Measurements from ENCODE around the gene TECPR2.
"Not testable (repeated sequence)": the region's sequence is repeated elsewhere in the genome, so short reads cannot be mapped to it uniquely, and the experiment has no call there.

TECPR2 gene

GRCh38 chr14:102330806-102331205 lies 31.9 kb upstream of the TECPR2 start:
- DNase-seq (ENCODE audit: low read depth in 2 of 2, low spot score in 1 of 2): no peak

GRCh38 chr14:102333390-102333789 lies 29.4 kb upstream of the TECPR2 start:
- no peak for DNase-seq (ENCODE audit: low read depth in 2 of 2, low spot score in 1 of 2)

- no peak for DNase-seq (ENCODE audit: low read depth in 2 of 2, low spot score in 1 of 2)
These were observed 28.7 kb upstream of the TECPR2 start for GRCh38 chr14:102333795-102334705.

GRCh38 chr14:102335163-102335562 lies 27.6 kb upstream of the TECPR2 start:
- DNase-seq (ENCODE audit: low read depth in 2 of 2, low spot score in 1 of 2): no peak

- no peak for DNase-seq (ENCODE audit: low read depth in 2 of 2, low spot score in 1 of 2)
These were observed 24.0 kb upstream of the TECPR2 start for GRCh38 chr14:102338724-102339123.

GRCh38 chr14:102341566-102341965 lies 21.2 kb upstream of the TECPR2 start:
- DNase-seq (ENCODE audit: low read depth in 2 of 2, low spot score in 1 of 2): no peak

- no peak for DNase-seq (ENCODE audit: low read depth in 2 of 2, low spot score in 1 of 2)
These were observed 20.5 kb upstream of the TECPR2 start for GRCh38 chr14:102342238-102342637.

- DNase-seq (ENCODE audit: low read depth in 2 of 2, low spot score in 1 of 2): no peak
These were observed 18.7 kb upstream of the TECPR2 start for GRCh38 chr14:102344084-102344483.

DNA sequence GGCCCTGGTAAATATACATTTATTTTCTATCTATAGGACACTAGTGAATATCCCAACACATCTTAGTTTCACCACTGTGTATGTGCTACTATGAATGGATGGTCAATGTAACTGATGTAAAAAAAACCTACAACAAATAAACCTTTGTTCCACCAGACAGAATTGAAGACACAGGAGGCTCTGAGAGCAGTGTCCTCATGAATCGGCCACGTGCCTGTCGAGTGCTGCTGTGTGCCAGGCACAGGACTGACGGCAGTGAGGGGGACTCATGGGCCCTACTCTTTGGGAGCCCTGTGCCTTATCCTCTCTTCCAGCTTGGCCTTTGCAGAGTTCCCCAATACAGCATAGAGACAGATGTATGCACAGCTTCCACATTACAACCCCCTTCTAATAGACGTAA lies 18.3 kb upstream of the TECPR2 start:
- DNase-seq (ENCODE audit: low read depth in 2 of 2, low spot score in 1 of 2): no peak

DNA sequence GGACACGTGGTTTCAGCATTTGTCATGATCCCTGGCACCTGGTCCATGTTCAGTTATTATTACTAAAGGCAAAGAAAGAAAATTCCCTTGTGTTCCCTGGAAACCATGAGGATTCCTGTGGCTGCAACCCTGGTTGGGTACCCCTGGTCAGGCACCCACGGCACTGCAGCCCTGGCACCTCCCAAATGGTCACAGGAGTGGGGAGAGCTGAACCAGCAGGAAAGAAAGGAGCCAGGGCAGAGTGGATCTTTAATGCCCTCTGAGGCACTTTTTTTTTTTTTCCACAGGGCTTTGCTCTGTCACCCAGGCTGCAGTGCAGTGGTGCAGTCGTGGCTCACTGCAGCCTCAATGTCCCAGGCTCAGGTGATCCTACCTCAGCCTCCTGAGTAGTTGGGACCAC lies 17.5 kb upstream of the TECPR2 start:
- DNase-seq (ENCODE audit: low read depth in 2 of 2, low spot score in 1 of 2): no peak

GRCh38 chr14:102346645-102347044 lies 16.1 kb upstream of the TECPR2 start:
- no peak for DNase-seq (ENCODE audit: low read depth in 2 of 2, low spot score in 1 of 2)

DNA sequence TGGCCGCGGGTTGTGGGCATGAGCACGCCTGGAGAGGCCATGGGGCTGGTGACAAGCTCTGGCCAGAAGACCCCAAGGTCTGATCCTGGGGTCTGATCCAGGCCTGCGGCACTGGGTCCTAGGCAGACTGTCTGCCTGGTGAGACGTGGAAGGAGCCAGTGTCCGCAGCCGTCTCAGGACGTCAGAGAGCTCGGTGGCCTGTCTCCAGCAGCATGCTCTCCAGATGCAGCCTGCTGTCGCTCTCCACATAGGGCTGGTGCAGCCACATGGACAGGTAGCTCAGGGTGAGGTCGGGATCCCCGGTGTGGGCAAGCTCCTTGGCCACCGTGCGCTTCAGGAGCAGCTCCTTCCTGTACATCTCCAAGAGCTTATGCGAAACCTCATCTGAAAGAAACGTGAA lies 14.4 kb upstream of the TECPR2 start:
- no peak for DNase-seq (ENCODE audit: low read depth in 2 of 2, low spot score in 1 of 2)

DNA sequence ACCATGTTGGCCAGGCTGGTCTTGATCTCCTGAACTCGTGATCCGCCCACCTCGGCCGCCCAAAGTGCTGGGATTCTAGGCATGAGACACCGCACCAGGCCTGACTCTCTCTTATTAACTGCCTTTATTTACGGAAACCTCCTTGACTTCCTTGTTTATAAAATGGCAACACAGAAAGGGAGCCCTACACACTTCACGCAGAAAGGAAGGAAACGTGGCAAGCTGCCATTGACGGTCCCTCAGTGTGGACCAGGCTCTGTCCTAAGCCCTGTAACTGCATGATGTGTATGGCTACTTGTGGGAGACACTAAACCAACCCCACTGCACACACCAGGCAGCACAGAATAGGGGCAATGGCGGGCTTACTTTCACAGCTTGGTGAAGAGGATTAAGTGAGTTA lies 11.7 kb upstream of the TECPR2 start:
- no peak for DNase-seq (ENCODE audit: low read depth in 2 of 2, low spot score in 1 of 2)

GRCh38 chr14:102351593-102351992 lies 11.1 kb upstream of the TECPR2 start:
- DNase-seq (ENCODE audit: low read depth in 2 of 2, low spot score in 1 of 2): not testable (repeated sequence)

GRCh38 chr14:102352213-102352612 lies 10.5 kb upstream of the TECPR2 start:
- DNase-seq (ENCODE audit: low read depth in 2 of 2, low spot score in 1 of 2): no peak

- DNase-seq (ENCODE audit: low read depth in 2 of 2, low spot score in 1 of 2): no peak
These were observed 9.6 kb upstream of the TECPR2 start for GRCh38 chr14:102353126-102353619.

- no peak for DNase-seq (ENCODE audit: low read depth in 2 of 2, low spot score in 1 of 2)
These were observed 6.5 kb upstream of the TECPR2 start for GRCh38 chr14:102356280-102356679.

DNA sequence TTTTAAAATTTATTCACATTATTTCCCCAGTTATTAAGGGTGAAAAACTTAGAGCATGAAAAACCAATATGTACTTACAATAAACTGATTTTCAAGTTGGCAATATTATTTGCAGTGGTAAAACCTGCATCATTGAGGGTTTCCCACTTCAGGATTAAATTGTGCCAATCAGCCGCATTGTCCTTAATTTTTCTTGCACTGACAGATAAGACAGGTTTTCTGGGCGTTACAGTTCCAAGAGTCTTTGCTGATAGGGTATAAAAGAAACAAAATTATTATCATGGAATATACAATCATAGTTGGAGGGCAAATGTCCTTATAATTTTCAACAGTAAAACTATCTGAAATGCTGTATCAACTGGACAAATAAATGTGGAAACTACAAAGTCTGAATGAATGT lies 3.4 kb upstream of the TECPR2 start:
- no peak for DNase-seq (ENCODE audit: low read depth in 2 of 2, low spot score in 1 of 2)

GRCh38 chr14:102360388-102360787 lies 2.4 kb upstream of the TECPR2 start:
- DNase-seq (ENCODE audit: low read depth in 2 of 2, low spot score in 1 of 2): no peak

GRCh38 chr14:102362084-102362483 lies 657 bp upstream of the TECPR2 start:
- no peak for DNase-seq (ENCODE audit: low read depth in 2 of 2, low spot score in 1 of 2)

DNA sequence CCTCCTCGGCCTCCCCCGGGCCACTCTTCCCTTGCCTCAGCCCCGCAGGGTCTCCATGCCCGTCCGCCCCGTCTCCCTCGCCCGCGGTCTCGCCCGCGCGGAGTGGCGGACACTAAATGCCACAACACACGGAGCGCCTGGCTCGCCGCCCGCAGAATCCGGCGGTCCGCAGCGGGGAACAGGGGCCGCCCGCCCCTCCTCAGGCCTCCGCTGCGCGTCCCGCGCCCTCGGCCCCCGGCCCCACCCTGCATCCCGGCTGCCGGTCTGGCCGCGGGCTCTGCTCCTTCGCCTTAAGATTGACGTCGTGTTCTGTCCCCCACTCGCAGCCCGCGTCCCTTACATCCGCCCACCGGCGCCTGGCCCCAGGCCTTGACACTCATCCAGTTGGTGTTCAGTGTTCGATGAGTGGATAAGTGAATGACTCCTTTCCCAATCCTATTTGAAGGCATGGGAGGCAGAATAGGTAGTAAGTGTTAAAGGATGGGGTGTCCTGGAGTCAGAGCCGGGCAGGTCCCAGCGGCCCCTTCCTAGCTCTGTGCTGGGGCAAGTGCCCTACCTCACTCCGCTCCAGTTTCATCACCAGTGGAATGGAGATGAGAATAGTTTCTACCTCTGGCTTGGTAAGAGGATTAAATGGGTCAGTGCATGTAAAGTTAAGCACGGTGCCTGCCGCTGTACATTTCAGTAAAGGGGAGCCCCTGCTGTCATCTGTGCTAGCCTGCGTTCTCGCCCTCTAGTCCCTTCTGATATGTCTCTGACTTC lies 622 bp downstream of the TECPR2 start:
- DNase-seq (ENCODE audit: low read depth in 2 of 2, low spot score in 1 of 2): no peak

DNA sequence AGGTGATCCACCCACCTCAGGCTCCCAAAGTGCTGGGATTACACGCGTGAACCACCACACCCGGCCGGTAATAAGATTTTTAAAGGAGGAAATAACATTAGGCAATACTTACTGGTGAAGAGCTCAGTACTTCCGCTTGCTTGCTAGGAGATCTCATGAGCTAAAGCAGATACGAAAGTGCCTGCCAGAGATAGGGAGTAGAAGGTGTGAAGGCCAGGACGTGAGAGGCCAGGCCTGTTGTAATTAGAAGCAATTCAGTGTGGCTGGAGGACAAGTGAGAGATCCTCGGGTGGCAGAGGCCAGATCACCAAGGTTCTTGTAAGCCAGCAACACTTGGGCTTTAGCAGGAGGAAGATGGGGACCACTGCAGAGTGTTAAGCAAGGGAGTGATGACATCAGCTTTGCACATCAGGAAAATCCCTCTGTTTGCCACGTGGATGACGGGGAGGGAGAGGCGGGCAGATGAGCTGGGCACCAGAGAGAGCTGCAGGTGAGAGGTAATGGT lies 7.6 kb downstream of the TECPR2 start:
- DNase-seq (ENCODE audit: low read depth in 2 of 2, low spot score in 1 of 2): no peak
